Natural killer cell (primary cell): ENCODE data around the gene CISD3. TPM values are rescaled to one million over a fixed set of nuclear protein-coding genes. Genes with fewer than 3 reads are reported as not detected.

Experiments
- ATAC-seq, 3 donors: fragments of 150-1000 bp in 2 of 3; fragments of 200-7000 bp in 1 of 3; cut with Tn5 transposase; 1 replicate in 1 of 3; 2 replicates in 2 of 3; pipeline ENCODE4 v1.10.0; 2021; ENCODE audit warnings: mild to moderate bottlenecking in 2 of 3, moderate library complexity in 2 of 3
- DNase-seq, 2 donors: peaks; one replicate each; pipeline versions ENCODE4 v3.0.0 to v3.0.0-alpha.2; 2013 to 2021; ENCODE audit warnings: mixed read lengths in 1 of 2
- H3K27ac ChIP-seq: one replicate; pipeline ENCODE4 v1.5.1; 2013; ENCODE audit warnings: mild to moderate bottlenecking, low read length
- H3K27me3 ChIP-seq: one replicate; pipeline ENCODE4 v1.6.1; 2013; ENCODE audit warnings: low read length; ENCODE audit not compliant: control insufficient read depth, insufficient read depth
- H3K36me3 ChIP-seq: one replicate; pipeline ENCODE4 v1.6.1; 2013; ENCODE audit warnings: low read length; ENCODE audit not compliant: control insufficient read depth, insufficient read depth
- H3K4me1 ChIP-seq: one replicate; pipeline ENCODE4 v1.6.1; 2013; ENCODE audit warnings: low read length; ENCODE audit not compliant: control insufficient read depth, insufficient read depth
- H3K4me3 ChIP-seq: one replicate; pipeline ENCODE4 v1.5.1; 2013; ENCODE audit warnings: low read length
- H3K9me3 ChIP-seq: one replicate; pipeline ENCODE4 v1.6.1; 2013; ENCODE audit warnings: low read length; ENCODE audit not compliant: control insufficient read depth, insufficient read depth
- H3K27ac Mint-ChIP-seq, 2 donors: one replicate each; pipeline ENCODE4 v1.8.0; 2022; ENCODE audit warnings: mild to moderate bottlenecking in 2 of 2, mixed read lengths in 2 of 2, moderate library complexity in 1 of 2
- H3K27me3 Mint-ChIP-seq, 2 donors: one replicate each; pipeline ENCODE4 v1.8.0; 2022; ENCODE audit warnings: low read depth in 2 of 2, mixed read lengths in 2 of 2
- H3K36me3 Mint-ChIP-seq: one replicate; pipeline ENCODE4 v1.8.0; 2022; ENCODE audit warnings: mixed read lengths
- H3K4me1 Mint-ChIP-seq, 2 donors: one replicate each; pipeline ENCODE4 v1.8.0; 2022; ENCODE audit warnings: mixed read lengths in 2 of 2
- H3K4me3 Mint-ChIP-seq: one replicate; pipeline ENCODE4 v1.8.0; 2022; ENCODE audit warnings: mild to moderate bottlenecking, moderate library complexity, mixed read lengths
- H3K9me3 Mint-ChIP-seq, 2 donors: one replicate each; pipeline ENCODE4 v1.8.0; 2022; ENCODE audit warnings: mixed read lengths in 2 of 2
- CTCF ChIP-seq: fragments of 200-600 bp; IDR thresholded peaks from one replicate; pipeline ENCODE4 v1.8.0; 2022; ENCODE audit warnings: antibody characterized with exemption
- WGBS: methylation state at CpG from one replicate; pipeline ENCODE4 v1.1.7; 2013; ENCODE audit warnings: missing lambda C conversion rate; ENCODE audit not compliant: insufficient coverage; 5-methylcytosine and 5-hydroxymethylcytosine counted together
- intact Hi-C: fragments of 100-400 bp; cut with micrococcal nuclease; formaldehyde crosslinking; loops from one replicate; pipeline ENCODE4 v1.14.2; 2022
- total RNA-seq, 4 donors: library from RNA; stranded (reverse); fragments of 120-200 nt in 1 of 4; gene quantifications; one replicate each; pipeline versions ENCODE4 v1.2.3 to v1.2.4, GENCODE V29; 2013 to 2022

CISD3 gene
- total RNA-seq, 3 donors from 2014 or later (not counting 1 experiment from before 2014, with no cell fraction given), result 32.6 to 37.4 (median 33.9) TPM

GRCh38 chr17:38738007-38738662 lies 8.0 kb downstream of the CISD3 start:
- Histone ChIP-seq H3K4me1 (peaks cover 16% of the 10 kb centered on the region), H3K36me3 (peaks cover 2% of the 10 kb centered on the region), H3K27me3 (no peaks in the 10 kb centered on the region), H3K27ac (no peak overlapping the region), H3K9me3 (no peaks in the 10 kb centered on the region), H3K4me3 (no peak overlapping the region)
- ATAC-seq, result no peak
- H3K27ac Mint-ChIP-seq, result no peak overlapping the region
- H3K36me3 Mint-ChIP-seq, result no peaks in the 10 kb centered on the region
- peaks cover 24 to 26% of the 10 kb centered on the region in 2 donors for H3K4me1 Mint-ChIP-seq
- no peak for DNase-seq
- 84% methylated on average over 14 of the region's 14 CpGs for WGBS
- TF ChIP-seq CTCF, result no peak
- no peaks in the 10 kb centered on the region for H3K9me3 Mint-ChIP-seq
- intact Hi-C loops, result no loop called here
- peaks cover 0 to 5% of the 10 kb centered on the region in 2 donors for H3K27me3 Mint-ChIP-seq
- no peak overlapping the region for H3K4me3 Mint-ChIP-seq

GRCh38 chr17:38738686-38739085 lies 8.5 kb downstream of the CISD3 start:
- Histone ChIP-seq H3K4me1 (peaks cover 16% of the 10 kb centered on the region), H3K27ac (no peak overlapping the region), H3K36me3 (peaks cover under 1% of the 10 kb centered on the region), H3K4me3 (no peak overlapping the region), H3K27me3 (peaks cover 4% of the 10 kb centered on the region), H3K9me3 (no peaks in the 10 kb centered on the region)
- Mint-ChIP-seq H3K9me3 (no peaks in the 10 kb centered on the region), H3K27me3 (peaks cover 0 to 5% of the 10 kb centered on the region in 2 donors), H3K4me3 (no peak overlapping the region), H3K27ac (no peak overlapping the region), H3K4me1 (peaks cover 19 to 21% of the 10 kb centered on the region in 2 donors), H3K36me3 (no peaks in the 10 kb centered on the region)
- 96% methylated on average over 16 of the region's 16 CpGs for WGBS
- TF ChIP-seq CTCF, result no peak
- ATAC-seq (no peak), DNase-seq (no peak)
- intact Hi-C loops, result no loop called here

GRCh38 chr17:38739305-38739704 lies 9.2 kb downstream of the CISD3 start:
- H3K27me3 ChIP-seq, result peaks cover 4% of the 10 kb centered on the region
- Mint-ChIP-seq H3K9me3 (no peaks in the 10 kb centered on the region), H3K36me3 (no peaks in the 10 kb centered on the region), H3K4me3 (no peak overlapping the region), H3K27me3 (peaks cover 5 to 8% of the 10 kb centered on the region in 2 donors), H3K27ac (no peak overlapping the region), H3K4me1 (peaks cover 12 to 15% of the 10 kb centered on the region in 2 donors)
- H3K4me1 ChIP-seq, result peaks cover 12% of the 10 kb centered on the region
- no peaks in the 10 kb centered on the region for H3K9me3 ChIP-seq
- intact Hi-C loops, result no loop called here
- H3K27ac ChIP-seq, result no peak overlapping the region
- WGBS, result 91% methylated on average over 13 of the region's 14 CpGs
- no peak overlapping the region for H3K4me3 ChIP-seq
- no peak for TF ChIP-seq CTCF
- ATAC-seq (no peak), DNase-seq (no peak)
- no peaks in the 10 kb centered on the region for H3K36me3 ChIP-seq

DNA sequence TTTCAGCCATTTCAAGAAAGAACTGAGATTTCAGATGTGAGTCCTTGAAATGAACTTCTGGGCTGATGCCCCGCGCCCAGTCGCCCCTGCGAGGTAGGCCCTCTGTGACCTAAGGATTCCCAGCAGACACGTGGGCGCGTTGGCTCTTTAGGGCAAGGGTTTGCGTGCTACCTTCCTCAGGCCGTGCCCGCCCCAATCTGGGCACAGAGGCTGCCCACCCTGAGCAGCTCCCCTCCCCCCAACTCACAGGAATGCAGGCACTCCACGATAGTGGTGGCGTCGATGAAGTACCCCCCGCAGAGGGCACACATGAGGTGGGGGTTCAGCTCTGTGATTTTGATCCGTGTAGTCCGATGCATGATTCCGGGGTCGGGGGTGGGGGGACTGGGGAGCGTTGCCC lies 9.9 kb downstream of the CISD3 start:
- Mint-ChIP-seq H3K4me3 (no peak overlapping the region), H3K36me3 (no peaks in the 10 kb centered on the region), H3K27ac (no peak overlapping the region), H3K9me3 (no peaks in the 10 kb centered on the region), H3K27me3 (peaks cover 11 to 12% of the 10 kb centered on the region in 2 donors), H3K4me1 (peaks cover 5 to 7% of the 10 kb centered on the region in 2 donors)
- no peak for TF ChIP-seq CTCF
- Histone ChIP-seq H3K27ac (no peak overlapping the region), H3K9me3 (no peaks in the 10 kb centered on the region), H3K4me1 (peaks cover 4% of the 10 kb centered on the region), H3K36me3 (no peaks in the 10 kb centered on the region), H3K27me3 (peaks cover 4% of the 10 kb centered on the region), H3K4me3 (no peak overlapping the region)
- ATAC-seq (no peak), DNase-seq (no peak)
- intact Hi-C loops, result no loop called here
- 94% methylated on average over 19 of the region's 19 CpGs for WGBS
